ENCODE results near the gene UTRN.

DNA sequence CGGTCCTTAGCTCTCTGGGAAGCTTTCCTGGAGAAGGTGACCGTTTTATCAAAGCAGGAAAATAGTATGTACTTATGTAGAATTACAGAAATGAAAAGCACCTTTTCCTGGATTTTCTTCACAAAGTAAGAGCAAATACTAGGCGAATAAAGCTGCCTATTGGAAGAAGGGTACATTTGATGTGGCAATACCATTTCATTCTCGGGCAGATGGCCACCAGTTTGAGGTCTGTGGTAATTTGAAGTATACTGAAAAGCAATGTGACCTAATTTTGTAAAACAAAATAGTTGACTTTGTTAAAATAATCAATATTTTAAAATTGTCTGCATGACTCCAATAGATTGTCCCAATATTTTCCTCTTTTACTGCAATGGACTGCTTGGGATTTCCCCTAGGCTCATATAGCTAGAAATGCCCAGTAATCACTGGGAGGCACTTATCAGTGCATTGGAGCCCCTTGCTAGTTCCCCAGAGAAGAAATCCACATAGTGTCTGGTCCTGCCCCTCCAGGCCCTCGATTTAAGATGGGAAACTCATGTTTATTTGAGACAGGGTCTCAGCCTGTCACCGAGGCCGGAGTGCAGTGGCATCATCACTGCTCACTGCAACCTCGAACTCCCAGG is 7.4 kb upstream of the UTRN start:
- TF ChIP-seq EZH2 (IDR thresholded peaks at IDR 0.05) (no peak), FOXP2 (optimal IDR thresholded peaks at IDR 0.05; ENCODE audit: control extremely low read depth, extremely low read length, insufficient read depth) (no peak), POLR2AphosphoS5 (IDR thresholded peaks at IDR 0.05; ENCODE audit: borderline replicate concordance, low read depth, low read length) (no peak)
